ENCODE results near the gene SDHAF3.
"Not testable (repeated sequence)": the region's sequence is repeated elsewhere in the genome, so short reads cannot be mapped to it uniquely, and the experiment has no call there.

Gene SDHAF3

DNA sequence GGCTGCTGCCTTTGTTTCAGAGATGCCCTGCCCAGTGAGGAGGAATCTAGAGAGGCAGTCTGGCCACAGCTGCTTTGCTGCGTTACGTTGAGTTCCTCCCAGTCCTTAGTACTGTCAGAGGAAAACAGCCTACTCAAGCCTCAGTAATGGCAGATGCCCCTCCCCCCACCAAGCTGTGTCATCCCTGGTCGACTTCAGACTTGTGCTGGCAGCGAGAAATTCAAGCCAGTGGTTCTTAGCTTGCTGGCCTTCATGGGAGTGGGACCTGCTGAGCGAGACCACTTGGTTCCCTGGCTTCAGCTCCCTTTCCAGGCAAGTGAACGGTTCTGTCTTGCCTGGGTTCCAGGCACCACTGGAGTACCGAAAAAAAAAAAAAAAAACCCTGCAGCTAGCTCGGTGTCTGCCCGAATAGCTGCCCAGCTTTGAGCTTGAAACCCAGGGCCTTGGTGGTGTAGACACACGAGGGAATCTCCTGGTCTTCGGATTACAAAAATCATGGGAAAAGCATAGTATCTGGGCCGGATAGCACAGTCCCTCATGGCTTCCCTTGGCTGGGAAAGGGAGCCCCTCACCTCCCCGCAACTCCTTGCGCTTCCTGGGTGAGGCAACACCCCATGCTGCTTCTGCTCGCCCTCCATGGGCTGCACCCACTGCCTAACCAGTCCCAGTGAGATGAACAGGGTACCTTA, 9.1 kb downstream of the SDHAF3 start:
- DNase-seq: no peak

DNA sequence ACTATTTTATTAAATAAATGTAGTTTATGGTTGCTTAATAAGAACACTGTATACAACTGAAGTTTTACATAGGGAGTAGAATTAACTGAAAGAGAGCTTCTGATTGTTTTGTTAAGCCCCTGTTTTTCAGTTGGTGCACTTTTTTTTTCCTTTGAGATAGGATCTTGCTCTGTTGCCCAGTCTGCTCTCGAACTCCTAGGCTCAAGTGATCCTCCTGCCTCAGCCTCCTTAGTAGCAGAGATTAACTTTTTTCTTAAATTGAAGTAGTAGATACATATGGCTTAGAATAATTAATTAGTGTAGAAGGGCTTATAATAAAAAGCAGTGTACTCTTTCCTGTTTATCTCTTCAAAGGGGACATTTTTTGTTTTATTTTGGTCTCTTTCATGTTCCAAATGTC, 11.2 kb downstream of the SDHAF3 start:
- no peak for DNase-seq

DNA sequence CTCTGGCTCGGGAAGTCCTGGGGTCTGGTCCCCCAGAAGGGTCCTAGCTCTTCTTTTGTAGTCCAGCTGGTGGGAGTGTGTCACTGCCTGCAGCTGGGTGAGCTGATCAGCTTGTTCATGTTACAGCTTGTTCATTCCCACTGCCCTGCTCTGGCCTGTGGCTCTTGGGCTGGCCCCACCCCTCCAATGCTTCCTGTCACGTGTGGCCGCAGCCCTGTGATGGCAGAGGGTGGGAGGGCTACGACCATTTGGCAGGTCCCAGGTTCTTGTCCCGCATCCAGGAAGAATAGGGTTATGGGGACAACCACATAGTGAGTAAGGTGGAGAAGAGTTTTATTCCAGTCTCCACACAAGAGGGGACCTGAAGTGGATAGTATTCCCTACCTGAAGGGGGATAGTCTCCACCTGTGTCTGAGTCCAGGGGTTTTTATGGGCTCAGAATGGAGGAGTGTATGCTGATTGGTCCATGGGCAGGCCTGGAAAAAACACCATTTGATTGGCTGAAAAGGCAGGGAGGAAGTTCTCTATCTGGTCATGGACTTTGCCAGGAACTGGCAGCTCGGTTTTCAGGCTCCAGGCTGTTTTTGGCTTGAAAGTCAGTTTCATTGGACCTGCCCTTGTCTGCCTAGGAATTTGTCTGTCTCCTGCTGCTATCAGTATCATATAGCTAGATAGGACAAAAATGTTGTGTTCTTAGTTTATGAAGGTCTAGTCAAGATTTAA, 13.1 kb downstream of the SDHAF3 start:
- DNase-seq: no peak

GRCh38 chr7:97133159-97133558, 15.7 kb downstream of the SDHAF3 start:
- no peak for DNase-seq

GRCh38 chr7:97138830-97139229, 21.3 kb downstream of the SDHAF3 start:
- no peak for DNase-seq

GRCh38 chr7:97145068-97145467, 27.6 kb downstream of the SDHAF3 start:
- DNase-seq: no peak

DNA sequence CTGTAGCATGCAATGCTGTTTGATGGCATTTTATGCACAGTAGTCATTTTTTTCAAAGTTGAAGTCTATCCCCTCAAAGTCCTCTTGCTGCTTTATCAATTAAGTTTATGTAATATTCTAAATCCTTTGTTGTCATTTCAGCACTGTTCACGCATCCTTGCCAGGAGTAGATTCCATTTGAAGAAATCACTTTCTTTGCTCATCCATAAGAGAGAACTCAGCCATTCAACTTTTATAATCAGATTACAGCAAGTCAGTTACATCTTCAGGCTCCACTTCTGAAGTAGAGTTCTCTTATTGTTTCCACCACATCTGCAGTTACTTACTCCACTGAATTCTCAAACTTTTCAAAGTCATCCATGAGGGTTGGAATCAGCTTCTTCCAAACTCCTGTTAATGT, 32.3 kb downstream of the SDHAF3 start:
- DNase-seq: no peak

GRCh38 chr7:97155897-97156418, 38.5 kb downstream of the SDHAF3 start:
- no peak for DNase-seq

DNA sequence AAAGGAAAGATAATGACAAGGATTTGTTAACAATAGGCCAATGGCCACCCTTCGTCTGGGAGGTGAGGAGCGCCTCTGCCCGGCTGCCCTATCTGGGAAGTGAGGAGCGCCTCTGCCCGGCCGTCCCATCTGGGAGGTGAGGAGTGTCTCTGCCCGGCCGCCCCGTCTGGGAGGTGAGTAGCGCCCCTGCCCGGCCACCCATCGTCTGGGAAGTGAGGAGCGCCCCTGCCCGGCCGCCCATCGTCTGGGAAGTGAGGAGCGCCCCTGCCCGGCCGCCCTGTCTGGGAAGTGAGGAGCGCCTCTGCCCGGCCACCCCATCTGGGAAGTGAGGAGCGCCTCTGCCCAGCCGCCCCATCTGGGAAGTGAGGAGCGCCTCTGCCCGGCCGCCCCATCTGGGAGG, 42.5 kb downstream of the SDHAF3 start:
- not testable (repeated sequence) for DNase-seq

DNA sequence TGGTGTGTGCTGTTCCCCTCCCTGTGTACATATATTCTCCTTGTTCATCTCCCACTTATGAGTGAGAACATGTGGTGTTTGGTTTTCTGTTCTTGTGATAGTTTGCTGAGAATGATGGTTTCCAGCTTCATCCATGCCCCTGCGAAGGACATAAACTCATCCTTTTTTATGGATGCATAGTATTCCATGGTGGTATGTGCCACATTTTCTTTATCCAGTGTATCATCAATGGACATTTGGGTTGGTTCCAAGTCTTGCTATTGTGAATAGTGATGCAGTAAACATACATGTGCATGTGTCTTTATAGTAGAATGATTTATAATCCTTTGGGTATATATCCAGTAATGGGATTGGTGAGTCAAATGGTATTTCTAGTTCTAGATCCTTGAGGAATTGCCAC, 44.1 kb downstream of the SDHAF3 start:
- DNase-seq: not testable (repeated sequence)

DNA sequence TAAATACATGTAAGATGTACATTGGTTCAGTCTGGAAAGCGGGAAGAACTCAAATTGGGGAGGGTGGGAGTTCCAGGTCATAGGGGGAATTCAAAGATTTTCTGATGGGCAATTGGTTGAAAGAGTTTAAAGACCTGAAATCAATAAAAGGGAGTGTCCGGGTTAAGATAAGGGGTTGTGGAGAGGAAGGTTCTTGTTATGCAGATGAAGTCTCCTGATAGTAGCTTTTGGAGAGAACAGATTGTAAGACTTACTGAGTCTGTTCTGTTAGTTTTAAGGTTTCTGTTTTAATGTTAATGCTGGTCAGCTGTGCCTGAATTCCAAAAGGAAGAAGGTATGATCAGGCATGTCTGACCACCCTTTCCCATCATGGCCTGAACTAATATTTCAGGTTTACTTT, 48.8 kb downstream of the SDHAF3 start:
- DNase-seq: no peak

DNA sequence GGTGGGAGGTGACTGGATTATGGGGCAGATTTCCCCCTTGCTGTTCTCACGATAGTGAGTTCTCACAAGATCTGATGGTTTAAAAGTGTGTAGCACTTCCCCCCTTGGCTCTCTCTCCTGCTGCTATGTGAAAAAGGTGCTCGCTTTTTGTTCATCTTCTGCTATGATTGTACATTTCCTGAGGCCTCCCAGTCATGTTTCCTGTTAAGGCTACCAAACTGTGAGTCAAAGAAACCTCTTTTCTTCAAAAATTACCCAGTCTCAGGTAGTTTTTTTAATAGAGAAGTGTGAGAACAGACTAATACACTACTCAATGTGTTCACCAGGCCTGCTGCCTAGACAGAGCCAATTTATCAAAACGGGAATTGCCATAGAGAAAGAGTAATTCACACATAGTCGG, 49.7 kb downstream of the SDHAF3 start:
- no peak for DNase-seq

DNA sequence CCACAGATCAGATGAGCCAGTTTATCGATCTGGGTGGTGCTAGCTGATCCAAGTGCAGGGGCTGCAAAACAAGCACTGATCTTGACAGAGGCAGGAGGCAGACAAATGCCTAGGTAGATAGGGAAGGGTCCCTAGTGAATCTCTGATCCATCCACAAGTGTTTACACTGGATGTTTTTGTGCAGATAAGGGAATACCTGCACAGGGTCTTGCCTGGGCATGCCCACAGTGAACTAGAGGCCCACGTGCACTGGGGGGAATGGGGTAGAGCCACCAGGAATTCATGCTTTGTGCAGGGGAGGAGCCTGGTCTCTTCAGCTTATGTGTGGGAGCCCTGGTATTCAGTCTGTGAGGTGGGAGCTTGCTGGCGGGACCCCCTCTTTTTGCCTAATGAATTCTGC, 50.3 kb downstream of the SDHAF3 start:
- no peak for DNase-seq

DNA sequence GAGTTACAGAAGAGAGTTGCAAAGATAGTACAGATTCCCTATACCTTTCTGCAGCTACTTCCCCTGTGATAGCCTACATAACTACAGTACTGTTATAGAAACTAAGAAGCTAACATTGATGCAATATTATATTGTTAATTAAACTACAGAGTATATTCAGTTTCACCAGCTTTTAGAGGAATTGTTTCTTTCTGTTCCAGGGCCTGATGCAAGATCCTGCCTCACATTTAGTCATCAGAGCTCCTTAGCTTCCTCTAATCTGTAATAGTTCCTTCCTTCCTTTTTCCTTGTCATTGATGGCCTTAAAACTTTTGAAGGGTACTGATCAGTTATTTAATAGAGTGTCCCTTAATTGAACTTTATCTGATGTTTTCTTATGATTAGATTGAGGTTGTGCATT, 56.8 kb downstream of the SDHAF3 start:
- DNase-seq: no peak

GRCh38 chr7:97179454-97180104, 62.1 kb downstream of the SDHAF3 start:
- peak; percentile 34 to 37 for DNase-seq

DNA sequence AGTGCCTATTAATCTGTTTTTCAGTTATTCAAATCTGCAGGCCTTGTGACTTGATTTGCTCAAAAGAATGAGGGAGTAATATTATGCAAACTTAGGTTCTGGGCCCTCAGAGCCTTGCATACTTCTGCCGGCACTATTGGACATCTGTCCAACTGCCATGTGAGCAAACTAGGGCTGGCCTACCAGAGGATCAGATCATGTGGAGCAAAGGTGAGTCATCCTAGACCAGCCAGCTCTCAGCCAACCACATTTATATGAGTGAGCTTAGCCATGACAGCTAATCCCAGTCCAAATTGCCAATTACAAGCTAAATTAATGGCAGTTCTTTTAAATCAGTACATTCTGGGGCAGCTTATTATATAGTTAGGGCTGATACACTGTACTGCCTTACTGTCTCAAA, 69.6 kb downstream of the SDHAF3 start:
- DNase-seq: no peak

DNA sequence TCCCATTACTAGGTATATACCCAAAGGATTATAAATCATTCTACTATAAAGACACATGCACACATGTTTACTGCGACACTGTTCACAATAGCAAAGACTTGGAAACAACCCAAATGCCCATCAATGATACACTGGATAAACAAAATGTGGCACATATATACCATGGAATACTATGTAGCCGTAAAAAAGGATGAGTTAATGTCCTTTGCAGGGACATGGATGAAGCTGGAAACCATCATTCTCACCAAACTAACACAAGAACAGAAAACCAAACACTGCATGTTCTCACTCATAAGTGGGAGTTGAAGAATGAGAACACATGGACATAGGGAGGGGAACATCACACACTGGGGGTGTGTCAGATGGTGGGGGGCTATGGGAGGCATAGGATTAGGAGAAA, 78.7 kb downstream of the SDHAF3 start:
- not testable (repeated sequence) for DNase-seq

GRCh38 chr7:97198596-97198995, 81.1 kb downstream of the SDHAF3 start:
- no peak for DNase-seq

GRCh38 chr7:97200018-97200417, 82.5 kb downstream of the SDHAF3 start:
- DNase-seq: no peak

DNA sequence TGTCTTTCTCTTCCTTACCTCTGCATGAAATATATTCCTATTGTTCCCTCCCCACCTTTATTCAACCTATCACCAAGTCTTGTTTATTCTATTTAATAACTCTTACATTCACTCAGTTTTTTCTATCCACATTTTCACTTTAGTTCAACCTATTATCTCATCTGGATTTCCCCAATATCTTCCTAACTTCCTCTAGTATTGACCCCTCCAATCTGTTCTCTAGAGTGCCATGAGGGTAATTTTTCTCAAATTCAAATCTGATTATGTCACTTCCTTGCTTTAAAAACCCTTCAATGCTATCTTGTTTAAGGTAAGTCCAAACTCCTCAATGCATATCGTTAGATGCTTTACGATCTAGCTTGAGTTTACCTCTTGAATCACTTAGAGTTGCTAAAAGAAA, 86.5 kb downstream of the SDHAF3 start:
- DNase-seq: no peak

DNA sequence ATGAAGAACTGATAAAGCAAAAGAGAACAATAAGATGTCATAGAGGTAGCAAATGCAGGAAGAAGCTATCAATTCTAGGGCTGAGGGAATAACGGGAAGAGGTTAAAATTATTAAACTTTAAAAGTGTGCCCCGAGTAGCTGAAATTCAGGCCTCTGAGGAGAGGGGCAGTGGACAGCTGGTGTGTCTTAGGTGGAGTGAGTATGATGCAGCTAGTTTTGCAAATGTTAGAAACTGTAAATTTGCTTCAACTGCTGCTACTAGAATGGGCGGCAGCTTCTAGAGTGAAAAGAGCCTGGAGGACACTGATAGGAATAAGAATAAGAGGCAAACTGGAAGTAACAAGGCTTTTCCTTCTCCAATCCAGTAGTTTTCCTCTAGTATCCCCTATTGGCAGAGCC, 87.3 kb downstream of the SDHAF3 start:
- no peak for DNase-seq

DNA sequence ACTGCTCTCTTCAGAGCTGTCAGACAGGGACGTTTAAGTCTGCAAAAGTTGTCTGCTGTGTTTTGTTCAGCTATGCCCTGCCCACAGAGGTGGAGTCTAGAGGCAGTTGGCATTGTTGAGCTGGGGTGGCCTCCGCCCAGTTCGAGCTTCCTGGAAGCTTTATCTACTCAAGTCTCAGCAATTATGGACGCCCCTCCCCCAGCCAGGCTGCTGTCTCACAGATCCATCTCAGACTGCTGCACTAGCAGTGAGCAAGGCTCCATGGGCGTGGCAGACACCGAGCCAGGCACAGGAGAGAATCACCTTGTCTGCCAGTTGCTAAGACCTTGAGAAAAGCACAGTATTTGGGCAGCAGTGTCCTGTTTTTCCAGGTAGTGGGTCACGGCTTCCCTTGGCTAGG, 98.1 kb downstream of the SDHAF3 start:
- no peak for DNase-seq

GRCh38 chr7:97218767-97219166, 101.3 kb downstream of the SDHAF3 start:
- DNase-seq: no peak

DNA sequence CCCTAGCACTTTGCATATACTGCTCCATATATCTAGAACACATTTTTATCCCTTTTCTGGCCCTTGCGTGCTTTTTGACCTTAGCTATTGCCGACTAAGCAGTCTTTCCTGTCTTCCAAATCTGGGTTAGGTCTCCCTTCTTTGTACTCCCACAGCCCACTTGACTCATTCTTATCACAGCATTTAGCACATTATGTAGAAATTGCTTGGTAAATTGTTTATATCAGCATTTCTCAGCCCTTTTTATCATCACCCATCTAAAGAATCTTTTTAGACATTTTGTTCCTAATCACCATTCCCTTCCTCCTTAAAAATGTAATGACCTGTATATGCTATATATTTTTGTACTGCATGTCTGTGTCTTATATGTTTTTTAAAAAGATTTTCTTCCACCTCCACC, 101.7 kb downstream of the SDHAF3 start:
- no peak for DNase-seq
